Mucosa of descending colon (tissue), 3 donors: ENCODE data around the gene TBL1X. TPM values are rescaled to one million over a fixed set of nuclear protein-coding genes. Genes with fewer than 3 reads are reported as not detected.
A peak's percentile ranks its signal among the peaks of the same experiment; 100 is the strongest.
"Not testable (repeated sequence)": the region's sequence is repeated elsewhere in the genome, so short reads cannot be mapped to it uniquely, and the experiment has no call there.

ENCODE experiments used
- ATAC-seq: fragments of 200-7000 bp; cut with Tn5 transposase; one replicate; pipeline ENCODE4 v1.9.1; 2020; ENCODE audit warnings: mild to moderate bottlenecking, moderate library complexity
- DNase-seq, 3 donors: peaks; one replicate each; pipeline ENCODE4 v3.0.0-alpha.2; 2020
- H3K36me3 ChIP-seq: fragments of 200-600 bp; one replicate; pipeline ENCODE4 v1.8.0; 2021; ENCODE audit warnings: low read depth, mild to moderate bottlenecking
- H3K4me1 ChIP-seq: fragments of 200-600 bp; one replicate; pipeline ENCODE4 v1.8.0; 2021; ENCODE audit warnings: low read depth, mild to moderate bottlenecking
- H3K4me3 ChIP-seq: fragments of 200-600 bp; one replicate; pipeline ENCODE4 v1.8.0; 2021; ENCODE audit warnings: mild to moderate bottlenecking
- H3K9me3 ChIP-seq: fragments of 200-600 bp; one replicate; pipeline ENCODE4 v1.8.0; 2021; ENCODE audit warnings: mild to moderate bottlenecking
- CTCF ChIP-seq: fragments of 200-600 bp; IDR thresholded peaks from one replicate; pipeline ENCODE4 v1.8.0; 2022; ENCODE audit warnings: antibody characterized with exemption, mild to moderate bottlenecking
- intact Hi-C, 2 donors: fragments of 100-400 bp; cut with DNase I in 1 of 2; cut with micrococcal nuclease in 1 of 2; formaldehyde crosslinking; loops; one replicate each; pipeline versions ENCODE4 v1.11.0 to v1.11.1; 2022; cut with DNase I, micrococcal nuclease
- total RNA-seq, 3 donors: library from RNA; stranded (reverse); fragmentation: NEBNext Ultra II Directional in 2 of 3; extraction: Animal tissue kit (Norgen Biotek cat#: 25700) in 2 of 3; gene quantifications; one replicate each; pipeline versions ENCODE4 v1.2.1 to v1.2.4, GENCODE V29; 2021 to 2023
- donor health status: DM: no; HTN: no; CAD: no; lungs with moderate emphysema.
- donor health status: DM: no; HTN: no; CAD: no.
- donor health status: DM: no; HTN: yes; CAD: no.

The TBL1X gene
- total RNA-seq, 3 donors from 2014 or later: 12.1 to 26.6 (median 16.3) TPM

- H3K4me1 ChIP-seq: no peaks in the 10 kb centered on the region
- no peaks in the 10 kb centered on the region for H3K36me3 ChIP-seq
- no peaks in the 10 kb centered on the region for H3K9me3 ChIP-seq
- ATAC-seq (peak; percentile 21), DNase-seq (no peak)
- no peak for TF ChIP-seq CTCF
- intact Hi-C loops: no loop called here
- no peak overlapping the region for H3K4me3 ChIP-seq
Measured at GRCh38 chrX:9447906-9448305, 17.0 kb upstream of the TBL1X start.

GRCh38 chrX:9456250-9457074, 8.4 kb upstream of the TBL1X start:
- Histone ChIP-seq H3K9me3 (no peaks in the 10 kb centered on the region), H3K4me1 (no peaks in the 10 kb centered on the region), H3K4me3 (no peak overlapping the region), H3K36me3 (no peaks in the 10 kb centered on the region)
- no peak for DNase-seq
- peak; percentile 42 for ATAC-seq
- no peak for TF ChIP-seq CTCF
- intact Hi-C loops: no loop called here

GRCh38 chrX:9458034-9458433, 6.8 kb upstream of the TBL1X start:
- intact Hi-C loops, ATAC-seq, H3K9me3 ChIP-seq, H3K36me3 ChIP-seq, H3K4me3 ChIP-seq, H3K4me1 ChIP-seq, DNase-seq: not testable (repeated sequence)

GRCh38 chrX:9458516-9459078, 6.3 kb upstream of the TBL1X start:
- no peaks in the 10 kb centered on the region for H3K9me3 ChIP-seq
- TF ChIP-seq CTCF: no peak
- H3K4me1 ChIP-seq: no peaks in the 10 kb centered on the region
- H3K4me3 ChIP-seq: no peak overlapping the region
- no peaks in the 10 kb centered on the region for H3K36me3 ChIP-seq
- ATAC-seq (no peak), DNase-seq (no peak)
- intact Hi-C loops: no loop called here

GRCh38 chrX:9459186-9459748, 5.6 kb upstream of the TBL1X start:
- DNase-seq: no peak
- Histone ChIP-seq H3K4me3 (no peak overlapping the region), H3K36me3 (no peaks in the 10 kb centered on the region), H3K4me1 (no peaks in the 10 kb centered on the region), H3K9me3 (no peaks in the 10 kb centered on the region)
- intact Hi-C loops: no loop called here
- no peak for TF ChIP-seq CTCF
- ATAC-seq: no peak

- no peaks in the 10 kb centered on the region for H3K4me1 ChIP-seq
- H3K4me3 ChIP-seq: no peak overlapping the region
- no peak for ATAC-seq
- TF ChIP-seq CTCF: no peak
- H3K36me3 ChIP-seq: no peaks in the 10 kb centered on the region
- H3K9me3 ChIP-seq: no peaks in the 10 kb centered on the region
- intact Hi-C loops: no loop called here
- DNase-seq: no peak
Measured at GRCh38 chrX:9461087-9461486, 3.8 kb upstream of the TBL1X start.
